ENCODE data around the gene TCAP.

- TF ChIP-seq CTCF (conservative IDR thresholded peaks at IDR 0.05; ENCODE audit: low read depth, low read length) = no peak
- TF ChIP-seq EZH2 (IDR thresholded peaks at IDR 0.05; ENCODE audit: borderline replicate concordance, low read depth, low read length, poor library complexity, severe bottlenecking) = no peak
Observed at GRCh38 chr17:39670746-39671145, 5.6 kb downstream of the TCAP start.
